IMR-90 (cell line): ENCODE data around the gene NAB2. TPM values are rescaled to one million over a fixed set of nuclear protein-coding genes. Genes with fewer than 3 reads are reported as not detected.

Source experiments
- ATAC-seq: fragments of 200-7000 bp; cut with Tn5 transposase; 2 replicates; pipeline ENCODE4 v1.9.1; 2020; ENCODE audit warnings: low read depth, mild to moderate bottlenecking, moderate library complexity
- BruUV-seq: library from RNA; stranded (reverse); fragments of 400-500 nt; replicated peaks from 2 replicates; lab custom pipeline; 2021; lab: Mats Ljungman, UMichigan
- CTCF ChIA-PET: fragments of 300-600 bp; formaldehyde crosslinking; extraction: SDS; loops from one replicate; lab custom pipeline; 2021; ENCODE audit warnings: antibody characterized with exemption; lab: Yijun Ruan, JAX
- POLR2A ChIA-PET: fragments of 300-600 bp; sonication (Branson Sonifier 250); formaldehyde crosslinking; loops from one replicate; lab custom pipeline; 2022; ENCODE audit warnings: antibody characterized with exemption; ENCODE audit not compliant: unreplicated experiment; lab: Charles Lee
- DNase-seq: peaks from one replicate; pipeline ENCODE4 v3.0.0; 2013
- H2AFZ ChIP-seq: replicated peaks from 2 replicates; pipeline ENCODE3; 2013; ENCODE audit warnings: low read length, mild to moderate bottlenecking; ENCODE audit not compliant: poor library complexity
- H2AK5ac ChIP-seq: 2 replicates; pipeline ENCODE4 v1.6.1; 2013; ENCODE audit warnings: low read depth, low read length, inconsistent platforms
- H2AK9ac ChIP-seq: replicated peaks from 2 replicates; pipeline ENCODE3; 2013; ENCODE audit warnings: mild to moderate bottlenecking, low read depth, low read length, moderate library complexity; ENCODE audit not compliant: poor library complexity
- H2BK120ac ChIP-seq: 2 replicates; pipeline ENCODE4 v1.6.1; 2013; ENCODE audit warnings: low read depth, low read length, inconsistent platforms
- H2BK15ac ChIP-seq: 3 replicates; pipeline ENCODE4 v1.6.1; 2013; ENCODE audit warnings: low read depth, low read length, inconsistent platforms
- H2BK20ac ChIP-seq: 2 replicates; pipeline ENCODE4 v1.6.1; 2013; ENCODE audit warnings: low read depth, mild to moderate bottlenecking, inconsistent platforms, low read length, moderate library complexity
- H2BK5ac ChIP-seq: 2 replicates; pipeline ENCODE4 v1.6.1; 2013; ENCODE audit warnings: mild to moderate bottlenecking, low read depth, low read length, inconsistent platforms; ENCODE audit not compliant: poor library complexity, severe bottlenecking
- H3K14ac ChIP-seq: replicated peaks from 2 replicates; pipeline ENCODE4 v1.6.1; 2013; ENCODE audit warnings: low read depth, low read length, inconsistent platforms
- H3K18ac ChIP-seq: 2 replicates; pipeline ENCODE4 v1.6.1; 2013; ENCODE audit warnings: low read depth, low read length, control low read depth
- H3K23ac ChIP-seq: 2 replicates; pipeline ENCODE4 v1.6.1; 2013; ENCODE audit warnings: low read depth, low read length, inconsistent platforms
- H3K27ac ChIP-seq: 2 replicates; pipeline ENCODE4 v1.5.1; 2013; ENCODE audit warnings: mild to moderate bottlenecking, control low read depth, low read length; ENCODE audit not compliant: insufficient read depth
- H3K27me3 ChIP-seq: 2 replicates; pipeline ENCODE4 v1.6.1; 2013; ENCODE audit warnings: low read length; ENCODE audit not compliant: control insufficient read depth, insufficient read depth
- H3K36me3 ChIP-seq: 2 replicates; pipeline ENCODE4 v1.6.1; 2013; ENCODE audit warnings: low read length, mixed read lengths; ENCODE audit not compliant: control insufficient read depth, insufficient read depth
- H3K4ac ChIP-seq: 2 replicates; pipeline ENCODE4 v1.6.1; 2013; ENCODE audit warnings: low read depth, low read length, inconsistent platforms
- H3K4me1 ChIP-seq: 2 replicates; pipeline ENCODE4 v1.6.1; 2013; ENCODE audit warnings: low read length, mixed read lengths; ENCODE audit not compliant: control insufficient read depth, insufficient read depth
- H3K4me2 ChIP-seq: 2 replicates; pipeline ENCODE4 v1.6.1; 2013; ENCODE audit warnings: low read depth, mild to moderate bottlenecking, control low read depth, low read length, moderate library complexity
- H3K4me3 ChIP-seq: 2 replicates; pipeline ENCODE4 v1.5.1; 2013; ENCODE audit warnings: low read depth, mild to moderate bottlenecking, control low read depth, low read length, moderate library complexity; ENCODE audit not compliant: insufficient read depth
- H3K56ac ChIP-seq: 2 replicates; pipeline ENCODE4 v1.6.1; 2013; ENCODE audit warnings: low read length, inconsistent platforms; ENCODE audit not compliant: insufficient read depth; ENCODE audit errors: extremely low read depth
- H3K79me1 ChIP-seq, 2 experiments: 2 replicates each; pipeline ENCODE4 v1.6.1; 2013; ENCODE audit warnings: low read length in 2 of 2, inconsistent platforms in 1 of 2, low read depth in 1 of 2
- H3K9ac ChIP-seq: 2 replicates; pipeline ENCODE4 v1.6.1; 2013; ENCODE audit warnings: low read depth, low read length, control low read depth
- H3K9me1 ChIP-seq: 2 replicates; pipeline ENCODE4 v1.6.1; 2013; ENCODE audit warnings: low read length, inconsistent platforms; ENCODE audit not compliant: insufficient read depth
- H3K9me3 ChIP-seq: 2 replicates; pipeline ENCODE4 v1.6.1; 2013; ENCODE audit warnings: low read length; ENCODE audit not compliant: control insufficient read depth, insufficient read depth
- H4K20me1 ChIP-seq: 2 replicates; pipeline ENCODE4 v1.6.1; 2013; ENCODE audit warnings: low read length, inconsistent platforms; ENCODE audit not compliant: insufficient read depth
- H4K5ac ChIP-seq: 2 replicates; pipeline ENCODE4 v1.6.1; 2013; ENCODE audit warnings: mild to moderate bottlenecking, low read depth, low read length, control low read depth
- H4K8ac ChIP-seq, 2 experiments: 2 replicates each; pipeline ENCODE4 v1.6.1; 2013; ENCODE audit warnings: low read depth in 2 of 2, low read length in 2 of 2, control low read depth in 1 of 2, inconsistent platforms in 1 of 2
- H4K91ac ChIP-seq: 2 replicates; pipeline ENCODE4 v1.6.1; 2013; ENCODE audit warnings: low read depth, low read length, inconsistent platforms; ENCODE audit not compliant: insufficient read depth
- BHLHE40 ChIP-seq: fragments of 150-350 bp; IDR thresholded peaks from 2 replicates; pipeline ENCODE4 v1.6.1; 2016; ENCODE audit warnings: mild to moderate bottlenecking, low read depth, low read length
- CEBPB ChIP-seq: IDR thresholded peaks from 2 replicates; pipeline ENCODE4 v1.6.1; 2012; ENCODE audit warnings: low read depth, low read length, improper control_type of control experiment
- CHD1 ChIP-seq: IDR thresholded peaks from 2 replicates; pipeline ENCODE4 v1.6.1; 2012; ENCODE audit warnings: low read depth, low read length, improper control_type of control experiment
- FOS ChIP-seq: fragments of 150-350 bp; IDR thresholded peaks from 2 replicates; pipeline ENCODE4 v1.6.1; 2016; ENCODE audit warnings: low read depth, low read length
- MAFK ChIP-seq: IDR thresholded peaks from 2 replicates; pipeline ENCODE4 v1.6.1; 2012; ENCODE audit warnings: low read depth, low read length, improper control_type of control experiment
- MAZ ChIP-seq: IDR thresholded peaks from 2 replicates; pipeline ENCODE4 v1.6.1; 2012; ENCODE audit warnings: low read depth, mild to moderate bottlenecking, low read length, improper control_type of control experiment, moderate library complexity, borderline replicate concordance
- NFE2L2 ChIP-seq: fragments of 150-350 bp; IDR thresholded peaks from 2 replicates; pipeline ENCODE4 v1.6.1; 2016; ENCODE audit warnings: low read depth, mild to moderate bottlenecking, low read length
- POLR2A ChIP-seq: IDR thresholded peaks from 2 replicates; pipeline ENCODE4 v1.6.1; 2012; ENCODE audit warnings: mild to moderate bottlenecking, low read depth, low read length
- RCOR1 ChIP-seq: IDR thresholded peaks from 2 replicates; pipeline ENCODE4 v1.6.1; 2012; ENCODE audit warnings: mild to moderate bottlenecking, low read length, improper control_type of control experiment; ENCODE audit not compliant: insufficient replicate concordance
- SMC3 ChIP-seq: fragments of 150-350 bp; IDR thresholded peaks from 2 replicates; pipeline ENCODE4 v1.6.1; 2016; ENCODE audit warnings: low read depth, mild to moderate bottlenecking, antibody characterized with exemption, low read length, moderate library complexity
- WGBS, 2 experiments: methylation state at CpG; one replicate each; pipeline versions ENCODE4 v1.1.5 to v1.1.7; 2013; ENCODE audit warnings: missing lambda C conversion rate in 2 of 2; ENCODE audit not compliant: insufficient read length in 1 of 2; ENCODE audit errors: extremely low coverage in 2 of 2; 5-methylcytosine and 5-hydroxymethylcytosine counted together
- dilution Hi-C: fragments of 300-500 bp; cut with HindIII; formaldehyde crosslinking; loops from one replicate; pipeline ENCODE4 v1.14.3; 2018; ENCODE audit warnings: low sequenced_read_pairs; ENCODE audit not compliant: unreplicated experiment
- in situ Hi-C: fragments of 300-500 bp; cut with MboI; formaldehyde crosslinking; loops from 3 replicates; pipeline ENCODE4 v1.14.3; 2019; ENCODE audit warnings: low sequenced_read_pairs, inconsistent platforms, mixed read lengths
- intact Hi-C: fragments of 100-400 bp; cut with micrococcal nuclease; formaldehyde crosslinking; loops from 2 replicates; pipeline ENCODE4 v1.10.0; 2022
- polyA plus RNA-seq, 3 experiments: library from polyadenylated mRNA; depleted of rRNA; stranded (reverse); fragments of >200 nt; gene quantifications; 2 replicates each; pipeline ENCODE4 v1.2.3, GENCODE V29; 2012; ENCODE audit warnings: low replicate concordance in 1 of 3
- total RNA-seq: library from RNA; depleted of rRNA; stranded (reverse); fragments of >200 nt; gene quantifications from 2 replicates; pipeline ENCODE4 v1.2.3, GENCODE V29; 2012
- TF ChIP-seq, protein P1 (sequence below): conservative IDR thresholded peaks from 2 replicates; pipeline ENCODE4 v1.5.1; 2012; ENCODE audit warnings: mild to moderate bottlenecking, low read depth, low read length, improper control_type of control experiment
- TF ChIP-seq, protein P2 (sequence below): fragments of 150-350 bp; IDR thresholded peaks from 2 replicates; pipeline ENCODE4 v1.6.1; 2017; ENCODE audit warnings: mild to moderate bottlenecking, antibody characterized with exemption, low read length, low read depth

NAB2 gene
- total and polyA plus RNA-seq, 2 of the 4 experiments (the other 2 are of a cell fraction): 65.1 to 68.8 TPM

DNA sequence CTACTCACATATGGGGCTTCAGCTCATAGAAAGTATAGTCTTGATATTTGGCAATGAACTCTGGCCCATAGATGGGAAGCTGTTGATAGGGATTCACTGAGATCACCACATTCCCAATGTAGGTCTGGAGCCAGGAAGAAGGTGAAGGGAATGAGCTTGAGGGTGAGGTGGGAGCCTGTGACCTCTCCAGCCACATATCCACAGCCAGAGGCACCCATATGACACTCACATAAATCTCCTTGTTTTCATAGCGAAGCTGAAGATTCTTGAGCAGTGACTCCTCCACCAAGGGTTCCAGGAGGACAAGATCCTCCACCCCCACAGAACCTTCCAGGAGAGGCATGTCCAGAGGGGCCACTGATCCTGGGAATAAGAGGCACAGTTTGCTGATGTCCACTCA, 40.9 kb upstream of the NAB2 start:
- no peaks in the 10 kb centered on the region for H3K9me3 ChIP-seq
- no CpG with 5 or more reads among the region's 1 CpG for WGBS, 2 experiments

More for the DNA sequence above, 40.9 kb upstream of the NAB2 start:
- Histone ChIP-seq H2AK5ac (no peak overlapping the region), H3K9ac (no peak overlapping the region), H4K20me1 (peaks cover 10% of the 10 kb centered on the region; the same call in 1 of the 2 replicates), H3K79me1 (no peaks in the 10 kb centered on the region), H3K9me1 (no peaks in the 10 kb centered on the region; the same call in 1 of the 2 replicates), H4K5ac (no peak overlapping the region), H2BK15ac (no peak overlapping the region), H3K27me3 (peaks cover 25% of the 10 kb centered on the region), H3K56ac (no peak overlapping the region), H3K36me3 (no peaks in the 10 kb centered on the region), H2AFZ (peak overlapping the region; percentile 50), H3K27ac (no peak overlapping the region), H4K8ac (no peak overlapping the region), H3K18ac (no peak overlapping the region), H3K4me3 (no peak overlapping the region), H2BK5ac (no peak overlapping the region), H3K4me1 (peaks cover 3% of the 10 kb centered on the region; the same call in 1 of the 2 replicates), H2BK20ac (no peak overlapping the region), H2AK9ac (peak overlapping the region; percentile 63), H3K14ac (0 out of 2 replicates have a peak overlapping the region, but pooled peaks have one; percentile 50), H3K4me2 (peak overlapping the region; percentile 10; the same call in 1 of the 2 replicates), H3K23ac (peak overlapping the region; percentile 48; the same call in 1 of the 2 replicates), H2BK120ac (no peak overlapping the region), H3K4ac (no peak overlapping the region), H4K91ac (no peak overlapping the region)
- POLR2A ChIA-PET: interaction anchor here (0.6 kb wide), 1 partner anchor 39 kb away, joined by 3 read pairs; no protein-coding TSS in a partner anchor
- peak; percentile 36 for ATAC-seq
- TF ChIP-seq MAFK (no peak), BHLHE40 (no peak), MAZ (no peak), NFE2L2 (no peak), SMC3 (no peak), RCOR1 (no peak), CHD1 (no peak), POLR2A (no peak), CEBPB (no peak), FOS (no peak)
- TF ChIP-seq, protein P1, sequence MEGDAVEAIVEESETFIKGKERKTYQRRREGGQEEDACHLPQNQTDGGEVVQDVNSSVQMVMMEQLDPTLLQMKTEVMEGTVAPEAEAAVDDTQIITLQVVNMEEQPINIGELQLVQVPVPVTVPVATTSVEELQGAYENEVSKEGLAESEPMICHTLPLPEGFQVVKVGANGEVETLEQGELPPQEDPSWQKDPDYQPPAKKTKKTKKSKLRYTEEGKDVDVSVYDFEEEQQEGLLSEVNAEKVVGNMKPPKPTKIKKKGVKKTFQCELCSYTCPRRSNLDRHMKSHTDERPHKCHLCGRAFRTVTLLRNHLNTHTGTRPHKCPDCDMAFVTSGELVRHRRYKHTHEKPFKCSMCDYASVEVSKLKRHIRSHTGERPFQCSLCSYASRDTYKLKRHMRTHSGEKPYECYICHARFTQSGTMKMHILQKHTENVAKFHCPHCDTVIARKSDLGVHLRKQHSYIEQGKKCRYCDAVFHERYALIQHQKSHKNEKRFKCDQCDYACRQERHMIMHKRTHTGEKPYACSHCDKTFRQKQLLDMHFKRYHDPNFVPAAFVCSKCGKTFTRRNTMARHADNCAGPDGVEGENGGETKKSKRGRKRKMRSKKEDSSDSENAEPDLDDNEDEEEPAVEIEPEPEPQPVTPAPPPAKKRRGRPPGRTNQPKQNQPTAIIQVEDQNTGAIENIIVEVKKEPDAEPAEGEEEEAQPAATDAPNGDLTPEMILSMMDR: no peak
- TF ChIP-seq, protein P2, sequence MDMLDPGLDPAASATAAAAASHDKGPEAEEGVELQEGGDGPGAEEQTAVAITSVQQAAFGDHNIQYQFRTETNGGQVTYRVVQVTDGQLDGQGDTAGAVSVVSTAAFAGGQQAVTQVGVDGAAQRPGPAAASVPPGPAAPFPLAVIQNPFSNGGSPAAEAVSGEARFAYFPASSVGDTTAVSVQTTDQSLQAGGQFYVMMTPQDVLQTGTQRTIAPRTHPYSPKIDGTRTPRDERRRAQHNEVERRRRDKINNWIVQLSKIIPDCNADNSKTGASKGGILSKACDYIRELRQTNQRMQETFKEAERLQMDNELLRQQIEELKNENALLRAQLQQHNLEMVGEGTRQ: no peak
- peak; percentile 43 for DNase-seq
- no TSS peak for BruUV-seq
- in situ Hi-C loops: no loop called here
- dilution Hi-C loops: no loop called here
- CTCF ChIA-PET: no interaction called here
- intact Hi-C loops: no loop called here
